Spleen (tissue), 7 donors: ENCODE results near the gene KATNIP.

Experiments used
- POLR2A ChIP-seq, 3 donors: fragments of 450-650 bp; IDR thresholded peaks; one replicate each; pipeline ENCODE4 v1.5.1; 2017; ENCODE audit warnings: antibody characterized with exemption in 3 of 3, mild to moderate bottlenecking in 1 of 3
- POLR2AphosphoS5 ChIP-seq, 3 donors: sonication (generic); formaldehyde crosslinking; IDR thresholded peaks; one replicate each; pipeline ENCODE4 v1.5.1; 2017; ENCODE audit warnings: antibody characterized with exemption in 3 of 3
- TF ChIP-seq, protein P1 (sequence below), 11 experiments: fragments of 200-600 bp in 7 of 11; fragments of 450-650 bp in 4 of 11; sonication (generic) in 4 of 11; IDR thresholded peaks in 8 of 11; conservative IDR thresholded peaks in 3 of 11; 1 replicate in 7 of 11; 2 replicates in 4 of 11; pipeline versions ENCODE4 v1.4.0 to v1.8.0; 2016 to 2021; ENCODE audit warnings: antibody characterized with exemption in 11 of 11, inconsistent platforms in 4 of 11, mild to moderate bottlenecking in 1 of 11
- donor health status: DM: no; HTN: no; CAD: no; lungs with moderate emphysema.
- donor health status: DM: no; HTN: no; CAD: no.
- donor health status: DM: no; HTN: no; CAD: no.

GRCh38 chr16:27539120-27539519 is 10.8 kb upstream of the KATNIP start:
- TF ChIP-seq, protein P1, sequence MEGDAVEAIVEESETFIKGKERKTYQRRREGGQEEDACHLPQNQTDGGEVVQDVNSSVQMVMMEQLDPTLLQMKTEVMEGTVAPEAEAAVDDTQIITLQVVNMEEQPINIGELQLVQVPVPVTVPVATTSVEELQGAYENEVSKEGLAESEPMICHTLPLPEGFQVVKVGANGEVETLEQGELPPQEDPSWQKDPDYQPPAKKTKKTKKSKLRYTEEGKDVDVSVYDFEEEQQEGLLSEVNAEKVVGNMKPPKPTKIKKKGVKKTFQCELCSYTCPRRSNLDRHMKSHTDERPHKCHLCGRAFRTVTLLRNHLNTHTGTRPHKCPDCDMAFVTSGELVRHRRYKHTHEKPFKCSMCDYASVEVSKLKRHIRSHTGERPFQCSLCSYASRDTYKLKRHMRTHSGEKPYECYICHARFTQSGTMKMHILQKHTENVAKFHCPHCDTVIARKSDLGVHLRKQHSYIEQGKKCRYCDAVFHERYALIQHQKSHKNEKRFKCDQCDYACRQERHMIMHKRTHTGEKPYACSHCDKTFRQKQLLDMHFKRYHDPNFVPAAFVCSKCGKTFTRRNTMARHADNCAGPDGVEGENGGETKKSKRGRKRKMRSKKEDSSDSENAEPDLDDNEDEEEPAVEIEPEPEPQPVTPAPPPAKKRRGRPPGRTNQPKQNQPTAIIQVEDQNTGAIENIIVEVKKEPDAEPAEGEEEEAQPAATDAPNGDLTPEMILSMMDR (IDR thresholded peaks at IDR 0.05 in 8 of 11, conservative IDR thresholded peaks at IDR 0.05 in 3 of 11) = no peak
- TF ChIP-seq POLR2A (IDR thresholded peaks at IDR 0.05) (no peak), POLR2AphosphoS5 (IDR thresholded peaks at IDR 0.05) (no peak)
